ENCODE data around the gene LRRC57. TPM values are rescaled to one million over a fixed set of nuclear protein-coding genes. Genes with fewer than 3 reads are reported as not detected.

The LRRC57 gene
- total and polyA plus RNA-seq, 2 of the 8 experiments (the other 6 are each of a cell fraction or from before 2014, with no cell fraction given): 5.0 to 12.7 TPM

GRCh38 chr15:42490291-42490670, 58.3 kb downstream of the LRRC57 start (continued):
- no peak for TF ChIP-seq RFX5 (IDR thresholded peaks at IDR 0.05; ENCODE audit: borderline replicate concordance, low read depth, low read length)

Other genes with a start within 250 kb of the LRRC57 start
- 0.75 and 0.80 TPM in 2 replicates for gene CAPN3, start 189.3 kb downstream of the LRRC57 start, total RNA-seq (2021; fragmentation: NEBNext Ultra II Directional; extraction: Animal tissue kit (Norgen Biotek cat#: 25700))
- gene CAPN3, start 189.3 kb downstream of the LRRC57 start, polyA plus RNA-seq (2011; rRNA removed): 2.0 and 2.1 TPM in 2 replicates
- gene ZNF106, start 57.7 kb downstream of the LRRC57 start, total RNA-seq (2021; fragmentation: NEBNext Ultra II Directional; extraction: Animal tissue kit (Norgen Biotek cat#: 25700)): 62.0 and 64.5 TPM in 2 replicates
- 15.7 and 18.2 TPM in 2 replicates for gene ZNF106, start 57.7 kb downstream of the LRRC57 start, polyA plus RNA-seq (2011; rRNA removed)
- gene SNAP23, start 53.2 kb downstream of the LRRC57 start, total RNA-seq (2021; fragmentation: NEBNext Ultra II Directional; extraction: Animal tissue kit (Norgen Biotek cat#: 25700)): 71.3 and 72.8 TPM in 2 replicates
- gene SNAP23, start 53.2 kb downstream of the LRRC57 start, polyA plus RNA-seq (2011; rRNA removed): 32.2 and 58.0 TPM in 2 replicates
- 28.8 and 33.5 TPM in 2 replicates for gene HAUS2, start within 50 bp of the LRRC57 start, total RNA-seq (2021; fragmentation: NEBNext Ultra II Directional; extraction: Animal tissue kit (Norgen Biotek cat#: 25700))
- 8.4 and 12.1 TPM in 2 replicates for gene HAUS2, start within 50 bp of the LRRC57 start, polyA plus RNA-seq (2011; rRNA removed)
- gene STARD9, start 26.8 kb upstream of the LRRC57 start, total RNA-seq (2021; fragmentation: NEBNext Ultra II Directional; extraction: Animal tissue kit (Norgen Biotek cat#: 25700)): 6.0 and 7.0 TPM in 2 replicates
- 2.8 and 3.3 TPM in 2 replicates for gene STARD9, start 26.8 kb upstream of the LRRC57 start, polyA plus RNA-seq (2011; rRNA removed)
- 15.0 and 18.6 TPM in 2 replicates for gene CDAN1, start 188.3 kb upstream of the LRRC57 start, total RNA-seq (2021; fragmentation: NEBNext Ultra II Directional; extraction: Animal tissue kit (Norgen Biotek cat#: 25700))
- 4.5 and 6.1 TPM in 2 replicates for gene CDAN1, start 188.3 kb upstream of the LRRC57 start, polyA plus RNA-seq (2011; rRNA removed)